GM12891 (cell line): ENCODE data around the gene PRRG3.

ENCODE experiments used
- POLR2A ChIP-seq: IDR thresholded peaks from 2 replicates; pipeline ENCODE4 v1.6.1; 2011; ENCODE audit warnings: low read depth, low read length, control low read depth
- POLR2AphosphoS5 ChIP-seq: IDR thresholded peaks from 2 replicates; pipeline ENCODE4 v1.6.1; 2011; ENCODE audit warnings: low read depth, low read length, control low read depth
- SPI1 ChIP-seq: IDR thresholded peaks from 2 replicates; pipeline ENCODE4 v1.6.1; 2011; ENCODE audit warnings: low read depth, low read length, control low read depth

DNA sequence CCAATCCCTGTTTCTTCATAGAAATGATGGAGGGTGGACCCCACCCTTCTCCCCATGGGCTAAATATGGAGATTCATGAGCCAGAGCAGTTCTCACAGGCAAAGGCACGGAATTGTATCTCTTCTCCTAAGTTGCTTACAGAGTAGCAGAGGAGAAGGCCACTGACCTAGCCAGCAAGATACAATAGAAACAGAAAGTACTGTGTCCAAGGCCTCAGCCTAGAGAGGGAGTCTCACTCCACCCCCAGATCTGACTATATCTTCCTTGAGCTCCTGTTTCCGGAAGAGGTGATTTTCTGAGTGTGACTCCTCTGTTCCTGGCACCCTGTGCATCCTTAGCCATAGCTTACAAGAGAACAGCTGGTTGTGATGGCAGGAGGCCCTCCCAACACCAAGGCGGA is 20.5 kb downstream of the PRRG3 start, which contains the start of gene FATE1:
- no peak for TF ChIP-seq POLR2A
- no peak for TF ChIP-seq POLR2AphosphoS5
- no peak for TF ChIP-seq SPI1
